ENCODE results near the gene PCSK9.

DNA sequence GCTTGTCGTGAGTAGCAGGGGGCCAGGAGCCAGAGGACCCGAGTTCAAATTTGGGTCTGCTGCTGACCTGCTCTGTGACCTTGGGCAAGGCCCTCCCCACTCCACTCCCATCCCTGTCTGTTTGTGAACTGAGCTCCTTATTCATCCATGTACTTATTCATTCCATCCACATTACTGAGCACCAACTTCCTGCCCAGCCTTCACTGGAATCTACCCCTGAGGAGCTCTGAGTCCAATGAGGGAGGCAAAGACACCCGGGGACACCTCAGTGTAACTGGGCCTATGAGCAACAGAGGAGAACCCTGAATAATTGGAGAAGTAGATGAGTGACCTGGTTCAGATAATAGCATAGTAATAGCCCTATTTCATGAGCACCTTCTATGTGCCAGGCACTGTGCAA lies 31.7 kb upstream of the PCSK9 start:
- TF ChIP-seq, protein P1, sequence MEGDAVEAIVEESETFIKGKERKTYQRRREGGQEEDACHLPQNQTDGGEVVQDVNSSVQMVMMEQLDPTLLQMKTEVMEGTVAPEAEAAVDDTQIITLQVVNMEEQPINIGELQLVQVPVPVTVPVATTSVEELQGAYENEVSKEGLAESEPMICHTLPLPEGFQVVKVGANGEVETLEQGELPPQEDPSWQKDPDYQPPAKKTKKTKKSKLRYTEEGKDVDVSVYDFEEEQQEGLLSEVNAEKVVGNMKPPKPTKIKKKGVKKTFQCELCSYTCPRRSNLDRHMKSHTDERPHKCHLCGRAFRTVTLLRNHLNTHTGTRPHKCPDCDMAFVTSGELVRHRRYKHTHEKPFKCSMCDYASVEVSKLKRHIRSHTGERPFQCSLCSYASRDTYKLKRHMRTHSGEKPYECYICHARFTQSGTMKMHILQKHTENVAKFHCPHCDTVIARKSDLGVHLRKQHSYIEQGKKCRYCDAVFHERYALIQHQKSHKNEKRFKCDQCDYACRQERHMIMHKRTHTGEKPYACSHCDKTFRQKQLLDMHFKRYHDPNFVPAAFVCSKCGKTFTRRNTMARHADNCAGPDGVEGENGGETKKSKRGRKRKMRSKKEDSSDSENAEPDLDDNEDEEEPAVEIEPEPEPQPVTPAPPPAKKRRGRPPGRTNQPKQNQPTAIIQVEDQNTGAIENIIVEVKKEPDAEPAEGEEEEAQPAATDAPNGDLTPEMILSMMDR (IDR thresholded peaks at IDR 0.05): no peak
- TF ChIP-seq POLR2AphosphoS5 (IDR thresholded peaks at IDR 0.05; ENCODE audit: low read depth, low read length) (no peak), TCF7L2 (IDR thresholded peaks at IDR 0.05; ENCODE audit: low read depth, low read length) (no peak)

Measured in Panc1 (cell line).